Hepatocyte (in vitro differentiated cells): Measurements from ENCODE around the gene P2RY8.

Source experiments
- CTCF ChIP-seq: fragments of 200-600 bp; sonication (generic); IDR thresholded peaks from 2 replicates; pipeline ENCODE4 v1.5.1; 2016; ENCODE audit warnings: antibody characterized with exemption, mild to moderate bottlenecking; ENCODE audit not compliant: poor library complexity
- EZH2phosphoT487 ChIP-seq: fragments of 200-600 bp; sonication (generic); IDR thresholded peaks from one replicate; pipeline ENCODE4 v1.6.1; 2018; ENCODE audit warnings: antibody characterized with exemption, mild to moderate bottlenecking, low read depth, moderate library complexity; ENCODE audit not compliant: unreplicated experiment, severe bottlenecking

- TF ChIP-seq CTCF (no peak), EZH2phosphoT487 (no peak)
These were observed 5.7 kb downstream of the P2RY8 start for GRCh38 chrX:1531096-1531890.
